Islet of Langerhans (tissue), 1 donor: ENCODE results near the gene GALNT2.

ENCODE experiments used
- FAIRE-seq: peaks from one replicate; lab custom pipeline; 2011; peaks lifted over from hg19 to GRCh38; lab: Jason Lieb, UNC

The GALNT2 gene

GRCh38 chr1:230212405-230212936, 145.4 kb downstream of the GALNT2 start:
- FAIRE-seq: no peak

GRCh38 chr1:230215031-230215430, 148.0 kb downstream of the GALNT2 start:
- FAIRE-seq: no peak

GRCh38 chr1:230215529-230215928, 148.5 kb downstream of the GALNT2 start:
- FAIRE-seq: no peak

GRCh38 chr1:230216896-230217295, 149.9 kb downstream of the GALNT2 start:
- FAIRE-seq: peak; percentile 51

GRCh38 chr1:230218667-230219066, 151.6 kb downstream of the GALNT2 start:
- no peak for FAIRE-seq

- no peak for FAIRE-seq
Observed at GRCh38 chr1:230219174-230220067, 152.4 kb downstream of the GALNT2 start.

GRCh38 chr1:230220478-230220877, 153.4 kb downstream of the GALNT2 start:
- no peak for FAIRE-seq

GRCh38 chr1:230220907-230221306, 153.9 kb downstream of the GALNT2 start:
- no peak for FAIRE-seq

- no peak for FAIRE-seq
Observed at GRCh38 chr1:230222678-230223077, 155.6 kb downstream of the GALNT2 start.

- FAIRE-seq: no peak
Observed at GRCh38 chr1:230224101-230224960, 157.3 kb downstream of the GALNT2 start.

GRCh38 chr1:230226007-230226800, 159.2 kb downstream of the GALNT2 start:
- FAIRE-seq: no peak

- FAIRE-seq: peak; percentile 5
Observed at GRCh38 chr1:230226814-230227213, 159.8 kb downstream of the GALNT2 start.

GRCh38 chr1:230228236-230228897, 161.3 kb downstream of the GALNT2 start:
- no peak for FAIRE-seq

GRCh38 chr1:230230273-230230672, 163.2 kb downstream of the GALNT2 start:
- no peak for FAIRE-seq

- FAIRE-seq: no peak
Observed at GRCh38 chr1:230230948-230231773, 164.1 kb downstream of the GALNT2 start.

- no peak for FAIRE-seq
Observed at GRCh38 chr1:230231774-230232145, 164.7 kb downstream of the GALNT2 start.

- no peak for FAIRE-seq
Observed at GRCh38 chr1:230232371-230232771, 165.3 kb downstream of the GALNT2 start.

- no peak for FAIRE-seq
Observed at GRCh38 chr1:230233786-230234185, 166.7 kb downstream of the GALNT2 start.

- no peak for FAIRE-seq
Observed at GRCh38 chr1:230235876-230236275, 168.8 kb downstream of the GALNT2 start.

GRCh38 chr1:230236301-230237008, 169.4 kb downstream of the GALNT2 start:
- no peak for FAIRE-seq
